Endothelial cell of umbilical vein (primary cell): ENCODE data around the gene MFSD6L. TPM values are rescaled to one million over a fixed set of nuclear protein-coding genes. Genes with fewer than 3 reads are reported as not detected.

Experiments used
- BruUV-seq: library from RNA; stranded (reverse); fragments of 400-500 nt; replicated peaks from 2 replicates; lab custom pipeline; 2021; lab: Mats Ljungman, UMichigan
- CTCF ChIA-PET: fragments of 300-600, 350-600 bp; sonication (Branson Sonifier 250); formaldehyde crosslinking; loops from one replicate; lab custom pipeline; 2021; ENCODE audit warnings: antibody characterized with exemption, inconsistent platforms; lab: Charles Lee
- POLR2A ChIA-PET: fragments of 300-600, 350-600 bp; sonication (Branson Sonifier 250); formaldehyde crosslinking; loops from one replicate; lab custom pipeline; 2021; ENCODE audit warnings: antibody characterized with exemption, inconsistent platforms; lab: Charles Lee
- DNase-seq: peaks from one replicate; pipeline ENCODE4 v3.0.0-alpha.2; 2011; ENCODE audit warnings: low read depth, low spot score
- FAIRE-seq: peaks from 2 replicates; lab custom pipeline; 2011; peaks lifted over from hg19 to GRCh38; lab: Jason Lieb, UNC
- H2AFZ ChIP-seq: 2 replicates; pipeline ENCODE4 v1.6.0; 2012; ENCODE audit warnings: low read depth, low read length, control low read depth, inconsistent platforms
- H3K27ac ChIP-seq: 2 replicates; pipeline ENCODE4 v1.5.1; 2011; ENCODE audit warnings: low read depth, mild to moderate bottlenecking, control low read depth, low read length, moderate library complexity; ENCODE audit not compliant: insufficient read depth
- H3K27me3 ChIP-seq, 2 experiments: 2 replicates each; pipeline versions ENCODE4 v1.6.0 to v1.6.1; 2011; ENCODE audit warnings: low read length in 2 of 2, mixed read lengths in 1 of 2; ENCODE audit not compliant: control insufficient read depth in 2 of 2, insufficient read depth in 2 of 2
- H3K36me3 ChIP-seq, 2 experiments: 2 replicates in 1 of 2; 3 replicates in 1 of 2; pipeline ENCODE4 v1.5.1; 2011; ENCODE audit warnings: low read length in 2 of 2, mild to moderate bottlenecking in 1 of 2, moderate library complexity in 1 of 2; ENCODE audit not compliant: control insufficient read depth in 2 of 2, insufficient read depth in 2 of 2; ENCODE audit errors: extremely low read depth in 1 of 2
- H3K4me1 ChIP-seq: 3 replicates; pipeline ENCODE4 v1.5.1; 2011; ENCODE audit warnings: mild to moderate bottlenecking, low read length; ENCODE audit not compliant: control insufficient read depth, insufficient read depth; ENCODE audit errors: extremely low read depth
- H3K4me2 ChIP-seq: 2 replicates; pipeline ENCODE4 v1.6.1; 2011; ENCODE audit warnings: low read length, control low read depth, mixed read lengths; ENCODE audit not compliant: insufficient read depth
- H3K4me3 ChIP-seq, 3 experiments: fragments of 200-600 bp in 1 of 3; sonication (generic), shearing (Covaris generic) in 1 of 3; replicated peaks in 1 of 3; 2 replicates each; pipeline ENCODE4 v1.5.1; 2011 to 2016; ENCODE audit warnings: control low read depth in 3 of 3, low read length in 3 of 3, mild to moderate bottlenecking in 2 of 3, inconsistent platforms in 1 of 3, low read depth in 1 of 3, moderate library complexity in 1 of 3; ENCODE audit not compliant: insufficient read depth in 1 of 3
- H3K79me2 ChIP-seq: 2 replicates; pipeline ENCODE4 v1.6.0; 2012; ENCODE audit warnings: low read length, inconsistent platforms; ENCODE audit not compliant: control insufficient read depth, insufficient read depth
- H3K9ac ChIP-seq: replicated peaks from 2 replicates; pipeline ENCODE3; 2011; ENCODE audit warnings: low read length, control low read depth; ENCODE audit not compliant: insufficient read depth; ENCODE audit errors: extremely low read depth
- H3K9me1 ChIP-seq: replicated peaks from 3 replicates; pipeline ENCODE4 v1.6.0; 2011; ENCODE audit warnings: mild to moderate bottlenecking, low read length; ENCODE audit not compliant: control insufficient read depth, insufficient read depth; ENCODE audit errors: extremely low read depth
- H3K9me3 ChIP-seq: replicated peaks from 2 replicates; pipeline ENCODE4 v1.5.1; 2012; ENCODE audit warnings: low read length, inconsistent platforms; ENCODE audit not compliant: control insufficient read depth, insufficient read depth
- H4K20me1 ChIP-seq: replicated peaks from 2 replicates; pipeline ENCODE3; 2011; ENCODE audit warnings: mild to moderate bottlenecking, low read length; ENCODE audit not compliant: control insufficient read depth, insufficient read depth; ENCODE audit errors: extremely low read depth
- EZH2 ChIP-seq: IDR thresholded peaks from 2 replicates; pipeline ENCODE4 v1.6.1; 2012; ENCODE audit warnings: borderline replicate concordance, low read depth, mild to moderate bottlenecking, moderate library complexity, low read length, inconsistent platforms; ENCODE audit not compliant: severe bottlenecking
- FOS ChIP-seq: IDR thresholded peaks from 2 replicates; pipeline ENCODE4 v1.6.1; 2011; ENCODE audit warnings: mild to moderate bottlenecking, low read length, moderate library complexity, borderline replicate concordance; ENCODE audit not compliant: insufficient read depth
- JUN ChIP-seq: IDR thresholded peaks from 2 replicates; pipeline ENCODE4 v1.6.1; 2011; ENCODE audit warnings: borderline replicate concordance, low read depth; ENCODE audit not compliant: insufficient read length, insufficient read depth
- MAX ChIP-seq: IDR thresholded peaks from 2 replicates; pipeline ENCODE4 v1.6.1; 2011; ENCODE audit not compliant: insufficient read depth, insufficient read length
- POLR2A ChIP-seq: IDR thresholded peaks from 2 replicates; pipeline ENCODE4 v1.6.1; 2012; ENCODE audit warnings: low read depth, mild to moderate bottlenecking, control low read depth, low read length
- POLR2AphosphoS5 ChIP-seq: IDR thresholded peaks from 2 replicates; pipeline ENCODE4 v1.6.1; 2012; ENCODE audit warnings: low read depth, mild to moderate bottlenecking, control low read depth, low read length, moderate library complexity; ENCODE audit not compliant: insufficient read depth
- dilution Hi-C: fragments of 300-500 bp; cut with MboI; formaldehyde crosslinking; loops from one replicate; pipeline ENCODE4 v1.15.0; 2019; ENCODE audit warnings: low sequenced_read_pairs; ENCODE audit not compliant: extremely low pct_ligation_motif_present
- intact Hi-C: fragments of 100-400 bp; cut with micrococcal nuclease; formaldehyde crosslinking; loops from one replicate; pipeline ENCODE4 v1.10.0; 2022
- polyA plus RNA-seq, 4 experiments: library from polyadenylated mRNA; depleted of rRNA in 3 of 4; stranded (reverse) in 3 of 4; unstranded in 1 of 4; fragments of >200 nt; gene quantifications; 2 replicates each; pipeline versions ENCODE4 v1.2.1 to v1.2.3, GENCODE V29; 2011 to 2012; ENCODE audit warnings: missing spikeins in 1 of 4
- total RNA-seq: library from RNA; stranded (reverse); gene quantifications from 2 replicates; pipeline ENCODE4 v1.2.3, GENCODE V29; 2021
- TF ChIP-seq, protein P1 (sequence below), 2 donors: IDR thresholded peaks; 1 replicate in 1 of 2; 2 replicates in 1 of 2; pipeline ENCODE4 v1.5.1; 2011; ENCODE audit warnings: low read length in 2 of 2, mild to moderate bottlenecking in 2 of 2, moderate library complexity in 2 of 2, control low read depth in 1 of 2, inconsistent platforms in 1 of 2, low read depth in 1 of 2; ENCODE audit not compliant: insufficient read depth in 1 of 2; ENCODE audit errors: extremely low read depth in 1 of 2

MFSD6L gene
- total and polyA plus RNA-seq, 2 donors (not counting 3 experiments of a cell fraction or from before 2014, with no cell fraction given), result not detected

GRCh38 chr17:8843344-8843743 is 44.2 kb upstream of the MFSD6L start:
- dilution Hi-C loops (no loop called here), intact Hi-C loops (no loop called here)
- Histone ChIP-seq H3K79me2 (no peaks in the 10 kb centered on the region), H3K27ac (no peak overlapping the region), H3K9me1 (no peaks in the 10 kb centered on the region), H3K4me1 (no peaks in the 10 kb centered on the region), H2AFZ (no peak overlapping the region), H3K36me3 (no peaks in the 10 kb centered on the region), H3K9me3 (no peaks in the 10 kb centered on the region), H3K9ac (no peak overlapping the region), H3K4me2 (no peak overlapping the region), H4K20me1 (no peaks in the 10 kb centered on the region), H3K27me3 (no peaks in the 10 kb centered on the region), H3K4me3 (no peak overlapping the region)
- POLR2A ChIA-PET, result no interaction called here
- FAIRE-seq (no peak), DNase-seq (no peak)
- BruUV-seq, result no TSS peak
- TF ChIP-seq MAX (no peak), FOS (no peak), POLR2AphosphoS5 (no peak)
- TF ChIP-seq, protein P1, sequence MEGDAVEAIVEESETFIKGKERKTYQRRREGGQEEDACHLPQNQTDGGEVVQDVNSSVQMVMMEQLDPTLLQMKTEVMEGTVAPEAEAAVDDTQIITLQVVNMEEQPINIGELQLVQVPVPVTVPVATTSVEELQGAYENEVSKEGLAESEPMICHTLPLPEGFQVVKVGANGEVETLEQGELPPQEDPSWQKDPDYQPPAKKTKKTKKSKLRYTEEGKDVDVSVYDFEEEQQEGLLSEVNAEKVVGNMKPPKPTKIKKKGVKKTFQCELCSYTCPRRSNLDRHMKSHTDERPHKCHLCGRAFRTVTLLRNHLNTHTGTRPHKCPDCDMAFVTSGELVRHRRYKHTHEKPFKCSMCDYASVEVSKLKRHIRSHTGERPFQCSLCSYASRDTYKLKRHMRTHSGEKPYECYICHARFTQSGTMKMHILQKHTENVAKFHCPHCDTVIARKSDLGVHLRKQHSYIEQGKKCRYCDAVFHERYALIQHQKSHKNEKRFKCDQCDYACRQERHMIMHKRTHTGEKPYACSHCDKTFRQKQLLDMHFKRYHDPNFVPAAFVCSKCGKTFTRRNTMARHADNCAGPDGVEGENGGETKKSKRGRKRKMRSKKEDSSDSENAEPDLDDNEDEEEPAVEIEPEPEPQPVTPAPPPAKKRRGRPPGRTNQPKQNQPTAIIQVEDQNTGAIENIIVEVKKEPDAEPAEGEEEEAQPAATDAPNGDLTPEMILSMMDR (IDR thresholded peaks at IDR 0.05; ENCODE audit: extremely low read depth in 1 of 2, insufficient read depth in 1 of 2, low read depth in 1 of 2, low read length in 2 of 2), result no peak
- CTCF ChIA-PET, result no interaction called here

- Histone ChIP-seq H3K36me3 (no peaks in the 10 kb centered on the region), H2AFZ (no peak overlapping the region), H4K20me1 (no peaks in the 10 kb centered on the region), H3K9ac (no peak overlapping the region), H3K27ac (no peak overlapping the region), H3K27me3 (no peaks in the 10 kb centered on the region), H3K79me2 (no peaks in the 10 kb centered on the region), H3K4me2 (no peak overlapping the region), H3K9me1 (no peaks in the 10 kb centered on the region), H3K4me3 (no peak overlapping the region), H3K9me3 (no peaks in the 10 kb centered on the region), H3K4me1 (no peaks in the 10 kb centered on the region)
- FAIRE-seq (no peak), DNase-seq (no peak)
- CTCF ChIA-PET, result no interaction called here
- no peak for TF ChIP-seq JUN
- TF ChIP-seq MAX, result no peak
- TF ChIP-seq FOS, result no peak
- TF ChIP-seq EZH2, result no peak
- TF ChIP-seq POLR2A, result no peak
- no peak for TF ChIP-seq POLR2AphosphoS5
- TF ChIP-seq, protein P1 (IDR thresholded peaks at IDR 0.05; ENCODE audit: extremely low read depth in 1 of 2, insufficient read depth in 1 of 2, low read depth in 1 of 2, low read length in 2 of 2), result no peak
- POLR2A ChIA-PET, result no interaction called here
- intact Hi-C loops, result no loop called here
- no TSS peak for BruUV-seq
- dilution Hi-C loops, result no loop called here
These were observed 42.7 kb upstream of the MFSD6L start for GRCh38 chr17:8841844-8842243.
